ENCODE data around the gene QSOX2. TPM values are rescaled to one million over a fixed set of nuclear protein-coding genes. Genes with fewer than 3 reads are reported as not detected.
A peak's percentile ranks its signal among the peaks of the same experiment; 100 is the strongest.

Gene QSOX2
- total RNA-seq, 2 donors from 2014 or later: 8.8 to 22.7 TPM

- DNase-seq (no peak), ATAC-seq (no peak)
- Histone ChIP-seq H3K36me3 (replicated peaks in 1 of 2; ENCODE audit: insufficient read depth in 1 of 2, low read depth in 2 of 2) (no peaks in the 10 kb centered on the region), H3K4me1 (peaks cover 60% of the 10 kb centered on the region), H3K27ac (no peak overlapping the region), H3K9me3 (no peaks in the 10 kb centered on the region), H3K27me3 (no peaks in the 10 kb centered on the region), H3K4me3 (no peak overlapping the region)
- TF ChIP-seq CTCF (IDR thresholded peaks at IDR 0.05) (no peak), POLR2A (IDR thresholded peaks at IDR 0.05) (no peak)
- 91 to 93% methylated on average over 17 to 28 of the region's 29 CpGs for WGBS, 2 donors
- intact Hi-C loops (cut with DNase I): no loop called here
These were observed 6.7 kb upstream of the QSOX2 start for GRCh38 chr9:136252281-136252680.

- Histone ChIP-seq H3K36me3 (replicated peaks in 1 of 2; ENCODE audit: insufficient read depth in 1 of 2, low read depth in 2 of 2) (no peaks in the 10 kb centered on the region), H3K9me3 (no peaks in the 10 kb centered on the region), H3K4me1 (peaks cover 64% of the 10 kb centered on the region), H3K27ac (peak overlapping the region; percentile 87 to 93 (median 92)), H3K4me3 (no peak overlapping the region), H3K27me3 (no peaks in the 10 kb centered on the region)
- 80 to 89% methylated on average over 22 to 32 of the region's 50 CpGs for whole genome bisulfite sequencing, 2 donors
- intact Hi-C loops (cut with DNase I): no loop called here
- ATAC-seq: no peak
- TF ChIP-seq POLR2A (IDR thresholded peaks at IDR 0.05) (peak in 1 of 3 donors; percentile 43), CTCF (IDR thresholded peaks at IDR 0.05) (no peak)
- DNase-seq: peak; percentile 45 to 69 (median 66)
These were observed 5.9 kb upstream of the QSOX2 start for GRCh38 chr9:136251264-136252115.

GRCh38 chr9:136250676-136251075, 5.1 kb upstream of the QSOX2 start:
- Histone ChIP-seq H3K9me3 (no peaks in the 10 kb centered on the region), H3K27ac (peak overlapping the region; percentile 87 to 93 (median 92)), H3K4me1 (peaks cover 69% of the 10 kb centered on the region), H3K27me3 (no peaks in the 10 kb centered on the region), H3K36me3 (replicated peaks in 1 of 2; ENCODE audit: insufficient read depth in 1 of 2, low read depth in 2 of 2) (no peaks in the 10 kb centered on the region), H3K4me3 (no peak overlapping the region)
- WGBS, 2 donors: 65% methylated on average over 10 of the region's 10 CpGs; no CpG with 5 or more reads in 1 of the 2 donors
- ATAC-seq: no peak
- TF ChIP-seq POLR2A (IDR thresholded peaks at IDR 0.05): no peak
- TF ChIP-seq CTCF (IDR thresholded peaks at IDR 0.05): no peak
- intact Hi-C loops (cut with DNase I): no loop called here
- no peak for DNase-seq

DNA sequence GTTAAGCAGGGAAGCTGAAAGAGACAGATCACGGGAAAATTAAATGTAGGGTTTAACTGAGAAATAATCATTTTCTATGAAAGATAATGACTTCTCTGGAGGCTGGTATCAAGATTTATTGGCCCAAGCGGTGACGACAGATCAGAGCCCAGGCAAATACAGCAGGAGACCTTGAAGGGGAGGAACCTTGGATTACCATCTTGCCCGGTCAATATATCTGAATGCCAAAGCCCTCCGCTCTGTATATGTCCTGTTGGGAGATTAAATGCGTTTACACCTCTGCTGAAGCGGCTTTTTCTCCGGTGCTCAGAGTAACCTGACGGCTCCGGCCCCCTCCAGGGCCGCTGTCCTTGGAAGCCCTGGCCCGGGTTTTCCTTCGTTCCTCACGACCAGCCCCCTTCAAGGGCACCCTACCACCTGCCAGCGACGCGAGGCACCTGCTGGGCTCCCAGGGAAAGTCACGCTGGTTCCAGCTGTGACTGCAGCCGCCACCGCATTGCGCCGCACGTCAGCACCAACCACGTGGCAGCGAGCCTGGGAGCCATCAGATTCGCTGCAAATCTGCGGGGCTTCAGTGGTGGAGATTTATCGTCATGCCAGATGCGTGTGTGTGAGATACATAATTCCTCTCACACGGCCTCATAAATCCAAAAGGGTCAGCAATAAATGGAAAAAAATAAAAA, 4.4 kb upstream of the QSOX2 start:
- Histone ChIP-seq H3K9me3 (no peaks in the 10 kb centered on the region), H3K36me3 (replicated peaks in 1 of 2; ENCODE audit: insufficient read depth in 1 of 2, low read depth in 2 of 2) (no peaks in the 10 kb centered on the region), H3K4me1 (peaks cover 64% of the 10 kb centered on the region), H3K4me3 (no peak overlapping the region), H3K27ac (peak overlapping the region; percentile 87 to 93 (median 92)), H3K27me3 (no peaks in the 10 kb centered on the region)
- WGBS, 2 donors: 9 to 28% methylated on average over 28 to 30 of the region's 30 CpGs
- ATAC-seq: peak; percentile 80
- TF ChIP-seq POLR2A (IDR thresholded peaks at IDR 0.05) (peak in 2 of 3 donors; percentile 35 to 44), CTCF (IDR thresholded peaks at IDR 0.05) (peak in 4 of 7 experiments; percentile 13 to 27 (median 20))
- intact Hi-C loops (cut with DNase I): no loop called here
- peak; percentile 91 to 93 (median 93) for DNase-seq

Measured in body of pancreas (tissue), 4 donors.